Psoas muscle (tissue), 8 donors: ENCODE results near the gene CPNE8. TPM values are rescaled to one million over a fixed set of nuclear protein-coding genes. Genes with fewer than 3 reads are reported as not detected.

Experiments
- ATAC-seq, 4 donors: fragments of 200-7000 bp; cut with Tn5 transposase; one replicate each; pipeline ENCODE4 v1.9.1; 2020; ENCODE audit warnings: moderate library complexity in 3 of 4, mild to moderate bottlenecking in 2 of 4
- DNase-seq, 2 donors: peaks; one replicate each; pipeline ENCODE4 v3.0.0-alpha.2; 2020
- H3K27ac ChIP-seq: fragments of 200-600 bp; one replicate; pipeline ENCODE4 v1.8.0; 2022
- H3K27me3 ChIP-seq, 3 donors: fragments of 200-600 bp in 1 of 3; one replicate each; pipeline versions ENCODE4 v1.6.1 to v1.8.0; 2013 to 2022; ENCODE audit warnings: low read length in 2 of 3, mild to moderate bottlenecking in 2 of 3, moderate library complexity in 1 of 3; ENCODE audit not compliant: insufficient read depth in 3 of 3
- H3K36me3 ChIP-seq, 2 donors: fragments of 200-600 bp in 1 of 2; one replicate each; pipeline versions ENCODE4 v1.6.1 to v1.8.0; 2013 to 2022; ENCODE audit warnings: low read depth in 1 of 2, mild to moderate bottlenecking in 1 of 2, moderate library complexity in 1 of 2; ENCODE audit not compliant: insufficient read depth in 1 of 2
- H3K4me1 ChIP-seq: fragments of 200-600 bp; one replicate; pipeline ENCODE4 v1.8.0; 2022
- H3K4me3 ChIP-seq: fragments of 200-600 bp; one replicate; pipeline ENCODE4 v1.8.0; 2022; ENCODE audit warnings: mild to moderate bottlenecking
- H3K9me3 ChIP-seq: fragments of 200-600 bp; one replicate; pipeline ENCODE4 v1.8.0; 2022
- CTCF ChIP-seq: fragments of 200-600 bp; IDR thresholded peaks from one replicate; pipeline ENCODE4 v1.8.0; 2022; ENCODE audit warnings: antibody characterized with exemption
- WGBS, 3 donors: extraction: QIAGEN DNeasy Blood & Tissue Kit; methylation state at CpG; one replicate each; pipeline versions ENCODE4 v1.1.6 to v1.1.7; 2013; 5-methylcytosine and 5-hydroxymethylcytosine counted together
- intact Hi-C, 2 donors: fragments of 100-400 bp; cut with DNase I; formaldehyde crosslinking; loops; one replicate each; pipeline versions ENCODE4 v1.11.0 to v1.14.2; 2022
- polyA plus RNA-seq, 3 donors: library from polyadenylated mRNA; stranded (reverse); fragments of 200-250 nt; gene quantifications; one replicate each; pipeline ENCODE4 v1.2.3, GENCODE V29; 2013
- total RNA-seq, 4 donors: library from RNA; stranded (reverse); fragmentation: NEBNext Ultra II Directional in 2 of 4; extraction: Animal tissue kit (Norgen Biotek cat#: 25700) in 2 of 4; gene quantifications; one replicate each; pipeline versions ENCODE4 v1.2.1 to v1.2.4, GENCODE V29; 2021 to 2023
- donor health status: healthy with polysubstance abuse.
- donor health status: DM: no; HTN: no; CAD: no; lungs with moderate emphysema.
- donor health status: Bipolar disorder and iron deficiency.
- donor health status: healthy.
- donor health status: DM: yes; HTN: yes; CAD: no.
- donor health status: DM: no; HTN: no; CAD: no.
- donor health status: DM: no; HTN: no; CAD: no.
- donor health status: DM: yes; HTN: yes; CAD: no.

Gene CPNE8
- total and polyA plus RNA-seq, 7 donors: 0.98 to 3.5 (median 2.4) TPM

DNA sequence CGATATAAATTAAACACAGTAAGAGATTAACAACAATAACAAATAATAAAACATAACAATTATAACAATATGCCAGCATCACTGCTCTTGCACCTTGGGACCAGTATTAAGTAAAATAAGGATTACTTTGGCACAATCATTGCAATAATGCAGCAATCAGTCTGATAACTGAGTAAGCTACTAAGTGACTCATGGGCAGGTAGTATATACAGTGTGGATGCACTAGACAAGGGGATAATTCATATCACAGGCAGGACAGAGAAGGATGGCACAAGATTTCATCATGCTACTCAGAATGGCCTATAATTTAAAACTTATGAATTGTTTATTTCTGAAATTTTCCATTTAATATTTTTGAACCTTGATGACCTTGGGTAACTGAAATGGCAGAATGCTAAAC, 298.1 kb downstream of the CPNE8 start:
- H3K36me3 ChIP-seq: no peaks in the 10 kb centered on the region
- DNase-seq: no peak
- WGBS, 3 donors: 85 to 96% (median 94%) methylated on average over 1 of the region's 1 CpG
- intact Hi-C loops: no loop called here
- no peak for ATAC-seq
- no peak for TF ChIP-seq CTCF
- no peak overlapping the region for H3K4me3 ChIP-seq
- H3K27ac ChIP-seq: no peak overlapping the region
- no peaks in the 10 kb centered on the region for H3K4me1 ChIP-seq
- H3K9me3 ChIP-seq: peaks cover 3% of the 10 kb centered on the region
- no peaks in the 10 kb centered on the region for H3K27me3 ChIP-seq
